HCT116 (cell line): ENCODE results near the gene ACSBG1.

Source experiments
- ATF3 ChIP-seq: IDR thresholded peaks from 2 replicates; pipeline ENCODE4 v1.6.1; 2012
- CTCF ChIP-seq, 3 experiments: fragments of 200-600 bp in 1 of 3; sonication (generic) in 1 of 3; IDR thresholded peaks in 2 of 3; conservative IDR thresholded peaks in 1 of 3; 2 replicates each; pipeline ENCODE4 v1.5.1; 2012 to 2017; ENCODE audit warnings: low read depth in 2 of 3, low read length in 2 of 3, antibody characterized with exemption in 1 of 3, borderline replicate concordance in 1 of 3, control low read depth in 1 of 3, mild to moderate bottlenecking in 1 of 3, mixed read lengths in 1 of 3, mixed run types in 1 of 3, moderate library complexity in 1 of 3; ENCODE audit not compliant: insufficient read depth in 1 of 3
- EZH2 ChIP-seq: fragments of 200-600 bp; sonication (generic); IDR thresholded peaks from 2 replicates; pipeline ENCODE4 v1.6.1; 2017; ENCODE audit warnings: antibody characterized with exemption, mixed run types
- POLR2A ChIP-seq: IDR thresholded peaks from 2 replicates; pipeline ENCODE4 v1.7.0; 2011; ENCODE audit warnings: borderline replicate concordance; ENCODE audit not compliant: insufficient read depth, insufficient read length; ENCODE audit errors: extremely low read depth
- POLR2AphosphoS5 ChIP-seq: IDR thresholded peaks from 2 replicates; pipeline ENCODE4 v1.6.1; 2011; ENCODE audit warnings: mild to moderate bottlenecking, low read depth, low read length, moderate library complexity
- RAD21 ChIP-seq: IDR thresholded peaks from 2 replicates; pipeline ENCODE4 v1.6.1; 2012; ENCODE audit warnings: low read depth, mild to moderate bottlenecking
- YY1 ChIP-seq: IDR thresholded peaks from 2 replicates; pipeline ENCODE4 v1.6.1; 2011; ENCODE audit warnings: low read length, low read depth, moderate library complexity, mild to moderate bottlenecking; ENCODE audit not compliant: insufficient replicate concordance; ENCODE audit errors: extremely low read depth
- ZFX ChIP-seq: fragments of 450-650 bp; IDR thresholded peaks from 2 replicates; pipeline ENCODE4 v1.6.1; 2017
- ZNF274 ChIP-seq: fragments of 200-500 bp; sonication (Bioruptor generic); IDR thresholded peaks from 2 replicates; pipeline ENCODE4 v1.6.1; 2014; ENCODE audit warnings: mild to moderate bottlenecking, low read depth, low read length, inconsistent platforms

GRCh38 chr15:78197632-78198031 lies 36.7 kb downstream of the ACSBG1 start:
- TF ChIP-seq CTCF (IDR thresholded peaks at IDR 0.05 in 2 of 3, conservative IDR thresholded peaks at IDR 0.05 in 1 of 3; ENCODE audit: borderline replicate concordance in 1 of 3, insufficient read depth in 1 of 3, low read depth in 2 of 3, low read length in 2 of 3) = no peak
- TF ChIP-seq POLR2AphosphoS5 = no peak
- no peak for TF ChIP-seq POLR2A
- TF ChIP-seq ZFX = no peak
- TF ChIP-seq ATF3 = no peak
- TF ChIP-seq RAD21 = no peak
- no peak for TF ChIP-seq ZNF274
- no peak for TF ChIP-seq YY1
- no peak for TF ChIP-seq EZH2
